PC-9 (cell line): ENCODE results near the gene JAG1.

ENCODE experiments used
- EZH2 ChIP-seq: fragments of 200-600 bp; sonication (generic); IDR thresholded peaks from 2 replicates; pipeline ENCODE4 v1.8.0; 2017; ENCODE audit warnings: antibody characterized with exemption, low read depth
- TF ChIP-seq, protein P1 (sequence below): fragments of 200-600 bp; sonication (generic); conservative IDR thresholded peaks from 2 replicates; pipeline ENCODE4 v1.6.1; 2017; ENCODE audit warnings: mixed run types, antibody characterized with exemption, mild to moderate bottlenecking, moderate library complexity

- TF ChIP-seq, protein P1, sequence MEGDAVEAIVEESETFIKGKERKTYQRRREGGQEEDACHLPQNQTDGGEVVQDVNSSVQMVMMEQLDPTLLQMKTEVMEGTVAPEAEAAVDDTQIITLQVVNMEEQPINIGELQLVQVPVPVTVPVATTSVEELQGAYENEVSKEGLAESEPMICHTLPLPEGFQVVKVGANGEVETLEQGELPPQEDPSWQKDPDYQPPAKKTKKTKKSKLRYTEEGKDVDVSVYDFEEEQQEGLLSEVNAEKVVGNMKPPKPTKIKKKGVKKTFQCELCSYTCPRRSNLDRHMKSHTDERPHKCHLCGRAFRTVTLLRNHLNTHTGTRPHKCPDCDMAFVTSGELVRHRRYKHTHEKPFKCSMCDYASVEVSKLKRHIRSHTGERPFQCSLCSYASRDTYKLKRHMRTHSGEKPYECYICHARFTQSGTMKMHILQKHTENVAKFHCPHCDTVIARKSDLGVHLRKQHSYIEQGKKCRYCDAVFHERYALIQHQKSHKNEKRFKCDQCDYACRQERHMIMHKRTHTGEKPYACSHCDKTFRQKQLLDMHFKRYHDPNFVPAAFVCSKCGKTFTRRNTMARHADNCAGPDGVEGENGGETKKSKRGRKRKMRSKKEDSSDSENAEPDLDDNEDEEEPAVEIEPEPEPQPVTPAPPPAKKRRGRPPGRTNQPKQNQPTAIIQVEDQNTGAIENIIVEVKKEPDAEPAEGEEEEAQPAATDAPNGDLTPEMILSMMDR = no peak
- TF ChIP-seq EZH2 = no peak
These were observed 36.1 kb upstream of the JAG1 start for GRCh38 chr20:10709916-10710315.
